ENCODE data around the gene SCGB1A1. TPM values are rescaled to one million over a fixed set of nuclear protein-coding genes. Genes with fewer than 3 reads are reported as not detected.

Gene SCGB1A1
- total RNA-seq, 1 donor, result not detected

DNA sequence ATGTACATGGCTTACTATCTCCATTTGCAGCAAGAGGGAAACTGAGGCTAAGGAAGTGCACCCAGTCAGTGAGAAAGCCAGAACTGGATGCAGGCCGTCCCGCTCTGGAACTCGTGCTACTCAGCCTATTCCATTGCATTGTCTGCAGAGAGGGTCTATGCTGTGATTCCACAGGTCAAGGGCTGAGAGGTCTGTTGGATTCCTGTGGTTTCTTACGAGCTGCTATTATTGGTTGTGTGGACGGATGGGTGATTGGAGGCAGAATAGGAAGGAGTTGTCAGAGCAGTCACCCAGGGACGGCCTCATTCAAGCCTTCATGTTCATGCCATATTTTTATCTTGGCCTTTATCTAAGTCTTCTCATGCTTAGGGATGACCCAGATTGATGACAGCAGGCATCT is 33.4 kb downstream of the SCGB1A1 start:
- H3K36me3 ChIP-seq (ENCODE audit: insufficient read depth, low read length), result no peaks in the 10 kb centered on the region
- no peaks in the 10 kb centered on the region for H3K9me3 ChIP-seq (ENCODE audit: low read depth, low read length)
- TF ChIP-seq, protein P1, sequence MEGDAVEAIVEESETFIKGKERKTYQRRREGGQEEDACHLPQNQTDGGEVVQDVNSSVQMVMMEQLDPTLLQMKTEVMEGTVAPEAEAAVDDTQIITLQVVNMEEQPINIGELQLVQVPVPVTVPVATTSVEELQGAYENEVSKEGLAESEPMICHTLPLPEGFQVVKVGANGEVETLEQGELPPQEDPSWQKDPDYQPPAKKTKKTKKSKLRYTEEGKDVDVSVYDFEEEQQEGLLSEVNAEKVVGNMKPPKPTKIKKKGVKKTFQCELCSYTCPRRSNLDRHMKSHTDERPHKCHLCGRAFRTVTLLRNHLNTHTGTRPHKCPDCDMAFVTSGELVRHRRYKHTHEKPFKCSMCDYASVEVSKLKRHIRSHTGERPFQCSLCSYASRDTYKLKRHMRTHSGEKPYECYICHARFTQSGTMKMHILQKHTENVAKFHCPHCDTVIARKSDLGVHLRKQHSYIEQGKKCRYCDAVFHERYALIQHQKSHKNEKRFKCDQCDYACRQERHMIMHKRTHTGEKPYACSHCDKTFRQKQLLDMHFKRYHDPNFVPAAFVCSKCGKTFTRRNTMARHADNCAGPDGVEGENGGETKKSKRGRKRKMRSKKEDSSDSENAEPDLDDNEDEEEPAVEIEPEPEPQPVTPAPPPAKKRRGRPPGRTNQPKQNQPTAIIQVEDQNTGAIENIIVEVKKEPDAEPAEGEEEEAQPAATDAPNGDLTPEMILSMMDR (IDR thresholded peaks at IDR 0.05; ENCODE audit: extremely low read depth, low read depth, low read length), result no peak
- no peak overlapping the region for H3K4me3 ChIP-seq (ENCODE audit: insufficient read depth, low read length)
- H4K20me1 ChIP-seq (ENCODE audit: insufficient read depth, low read length), result no peaks in the 10 kb centered on the region
- H3K4me2 ChIP-seq (ENCODE audit: insufficient read depth, low read length), result no peak overlapping the region
- H3K4me1 ChIP-seq (ENCODE audit: insufficient read depth, low read length), result no peaks in the 10 kb centered on the region
- H3K27me3 ChIP-seq (ENCODE audit: insufficient read depth, low read length), result no peaks in the 10 kb centered on the region
- H3K27ac ChIP-seq (ENCODE audit: low read depth, low read length), result no peak overlapping the region
- H2AFZ ChIP-seq (ENCODE audit: low read length), result no peak overlapping the region
- DNase-seq (ENCODE audit: insufficient read length, low spot score, missing footprints), result no peak
- H3K79me2 ChIP-seq (ENCODE audit: insufficient read depth, low read length), result no peaks in the 10 kb centered on the region

DNA sequence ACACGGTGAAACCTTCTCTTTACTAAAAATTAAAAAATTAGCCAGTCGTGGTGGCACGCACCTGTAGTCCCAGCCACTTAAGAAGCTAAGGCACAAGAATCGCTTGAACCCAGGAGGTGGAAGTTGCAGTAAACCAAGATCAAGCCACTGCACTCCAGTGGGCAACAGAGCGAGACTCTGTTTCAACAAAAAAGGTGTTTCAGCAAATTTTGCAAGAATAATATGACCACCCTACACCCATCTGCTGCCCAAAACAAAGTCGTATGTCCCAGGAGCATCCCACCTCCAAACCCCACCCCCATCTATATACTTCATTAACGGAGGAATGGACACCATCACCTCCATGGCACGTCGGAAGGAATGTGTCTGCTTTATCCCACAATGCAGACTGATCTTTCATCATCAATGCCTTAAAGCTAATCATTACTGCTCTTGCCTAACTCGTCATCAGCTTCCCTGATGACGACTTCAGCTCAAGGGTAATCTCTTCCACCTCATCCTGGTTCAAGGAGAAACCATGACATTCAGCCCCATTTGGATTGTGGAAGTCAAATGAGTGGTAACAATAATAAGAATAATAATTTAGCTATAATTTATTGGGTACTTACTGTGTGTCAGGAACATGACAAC is 34.1 kb downstream of the SCGB1A1 start:
- Histone ChIP-seq H2AFZ (ENCODE audit: low read length) (no peak overlapping the region), H3K4me2 (ENCODE audit: insufficient read depth, low read length) (no peak overlapping the region), H4K20me1 (ENCODE audit: insufficient read depth, low read length) (no peaks in the 10 kb centered on the region), H3K4me3 (ENCODE audit: insufficient read depth, low read length) (no peak overlapping the region), H3K27ac (ENCODE audit: low read depth, low read length) (no peak overlapping the region), H3K36me3 (ENCODE audit: insufficient read depth, low read length) (no peaks in the 10 kb centered on the region), H3K79me2 (ENCODE audit: insufficient read depth, low read length) (no peaks in the 10 kb centered on the region), H3K4me1 (ENCODE audit: insufficient read depth, low read length) (no peaks in the 10 kb centered on the region), H3K9me3 (ENCODE audit: low read depth, low read length) (no peaks in the 10 kb centered on the region), H3K27me3 (ENCODE audit: insufficient read depth, low read length) (no peaks in the 10 kb centered on the region)
- TF ChIP-seq, protein P1 (IDR thresholded peaks at IDR 0.05; ENCODE audit: extremely low read depth, low read depth, low read length), result no peak
- no peak for DNase-seq (ENCODE audit: insufficient read length, low spot score, missing footprints)

DNA sequence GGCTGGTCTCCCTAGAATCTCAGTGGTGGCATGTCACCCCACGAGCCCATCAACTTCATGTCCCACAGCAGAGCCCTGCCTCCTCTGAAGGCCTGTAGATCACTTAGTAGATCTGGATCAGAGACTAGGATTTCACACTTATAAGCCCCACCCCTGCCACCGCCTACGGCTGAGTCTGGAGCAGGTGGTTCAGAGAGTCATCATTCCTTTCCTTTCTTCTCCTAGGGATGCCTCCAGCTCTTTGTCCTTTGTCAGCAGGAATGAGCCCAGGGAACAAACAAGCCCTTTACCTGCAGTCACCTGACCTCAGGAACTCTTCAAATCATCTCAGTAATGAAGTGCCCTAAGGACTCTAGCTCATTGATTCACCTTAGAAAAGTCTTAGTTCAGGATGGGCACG is 37.8 kb downstream of the SCGB1A1 start:
- no peaks in the 10 kb centered on the region for H3K27me3 ChIP-seq (ENCODE audit: insufficient read depth, low read length)
- H3K4me2 ChIP-seq (ENCODE audit: insufficient read depth, low read length), result no peak overlapping the region
- H3K9me3 ChIP-seq (ENCODE audit: low read depth, low read length), result no peaks in the 10 kb centered on the region
- no peaks in the 10 kb centered on the region for H4K20me1 ChIP-seq (ENCODE audit: insufficient read depth, low read length)
- H2AFZ ChIP-seq (ENCODE audit: low read length), result no peak overlapping the region
- no peak overlapping the region for H3K4me3 ChIP-seq (ENCODE audit: insufficient read depth, low read length)
- no peaks in the 10 kb centered on the region for H3K79me2 ChIP-seq (ENCODE audit: insufficient read depth, low read length)
- H3K27ac ChIP-seq (ENCODE audit: low read depth, low read length), result no peak overlapping the region
- TF ChIP-seq, protein P1 (IDR thresholded peaks at IDR 0.05; ENCODE audit: extremely low read depth, low read depth, low read length), result no peak
- no peaks in the 10 kb centered on the region for H3K36me3 ChIP-seq (ENCODE audit: insufficient read depth, low read length)
- peaks cover 18% of the 10 kb centered on the region for H3K4me1 ChIP-seq (ENCODE audit: insufficient read depth, low read length)
- peak; percentile 25 for DNase-seq (ENCODE audit: insufficient read length, low spot score, missing footprints)

DNA sequence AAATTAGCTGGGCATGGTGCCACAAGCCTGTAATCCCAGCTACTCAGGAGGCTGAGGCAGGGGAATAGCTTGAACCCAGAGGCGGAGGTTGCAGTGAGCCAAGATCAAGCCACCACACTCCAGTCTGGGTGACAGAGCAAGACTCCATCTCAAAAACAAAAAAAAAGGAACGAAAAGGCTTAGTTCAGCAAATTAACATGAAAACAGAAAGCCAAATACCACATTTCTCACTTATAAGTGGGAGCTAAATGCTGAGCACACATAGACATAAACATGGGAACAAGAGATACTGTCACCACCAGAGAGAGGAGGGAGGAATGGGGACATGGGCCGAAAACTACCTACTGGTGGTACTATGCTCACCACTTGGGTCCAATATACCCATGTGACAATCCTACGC is 38.6 kb downstream of the SCGB1A1 start:
- H3K27ac ChIP-seq (ENCODE audit: low read depth, low read length), result no peak overlapping the region
- no peaks in the 10 kb centered on the region for H3K79me2 ChIP-seq (ENCODE audit: insufficient read depth, low read length)
- no peaks in the 10 kb centered on the region for H3K9me3 ChIP-seq (ENCODE audit: low read depth, low read length)
- H3K36me3 ChIP-seq (ENCODE audit: insufficient read depth, low read length), result no peaks in the 10 kb centered on the region
- H3K27me3 ChIP-seq (ENCODE audit: insufficient read depth, low read length), result no peaks in the 10 kb centered on the region
- no peak overlapping the region for H2AFZ ChIP-seq (ENCODE audit: low read length)
- H3K4me1 ChIP-seq (ENCODE audit: insufficient read depth, low read length), result peaks cover 26% of the 10 kb centered on the region
- TF ChIP-seq, protein P1 (IDR thresholded peaks at IDR 0.05; ENCODE audit: extremely low read depth, low read depth, low read length), result no peak
- H3K4me3 ChIP-seq (ENCODE audit: insufficient read depth, low read length), result no peak overlapping the region
- H4K20me1 ChIP-seq (ENCODE audit: insufficient read depth, low read length), result no peaks in the 10 kb centered on the region
- DNase-seq (ENCODE audit: insufficient read length, low spot score, missing footprints), result no peak
- H3K4me2 ChIP-seq (ENCODE audit: insufficient read depth, low read length), result no peak overlapping the region

Data from osteoblast (primary cell).